DND-41 (cell line): ENCODE measurements around the gene ZNF700.
"Not testable (repeated sequence)": the region's sequence is repeated elsewhere in the genome, so short reads cannot be mapped to it uniquely, and the experiment has no call there.

Experiments
- ATAC-seq: fragments of 200-7000 bp; cut with Tn5 transposase; 3 replicates; pipeline ENCODE4 v1.9.1; 2021; ENCODE audit warnings: low read depth; ENCODE audit not compliant: insufficient read depth
- DNase-seq: peaks from one replicate; pipeline ENCODE4 v3.0.0-alpha.2; 2020
- H2AFZ ChIP-seq: 2 replicates; pipeline ENCODE4 v1.6.0; 2012; ENCODE audit warnings: low read depth, low read length
- H3K27ac ChIP-seq: 2 replicates; pipeline ENCODE4 v1.5.1; 2012; ENCODE audit warnings: low read length, inconsistent platforms
- H3K27me3 ChIP-seq: fragments of 200-600 bp; sonication (generic); 2 replicates; pipeline ENCODE4 v1.6.0; 2012; ENCODE audit warnings: low read length, mild to moderate bottlenecking, inconsistent platforms; ENCODE audit not compliant: insufficient read depth, poor library complexity
- H3K36me3 ChIP-seq: 2 replicates; pipeline ENCODE4 v1.5.1; 2012; ENCODE audit warnings: low read length, inconsistent platforms; ENCODE audit not compliant: insufficient read depth
- H3K4me1 ChIP-seq: 2 replicates; pipeline ENCODE4 v1.5.1; 2012; ENCODE audit warnings: mild to moderate bottlenecking, low read length; ENCODE audit not compliant: insufficient read depth
- H3K4me2 ChIP-seq: 2 replicates; pipeline ENCODE4 v1.6.0; 2012; ENCODE audit warnings: mild to moderate bottlenecking, moderate library complexity, low read length, inconsistent platforms; ENCODE audit not compliant: insufficient read depth
- H3K4me3 ChIP-seq, 2 experiments: fragments of 200-600 bp in 1 of 2; shearing (Covaris generic) in 1 of 2; 2 replicates each; pipeline ENCODE4 v1.5.1; 2012 to 2016; ENCODE audit warnings: inconsistent platforms in 2 of 2, low read length in 2 of 2, mild to moderate bottlenecking in 2 of 2, low read depth in 1 of 2, moderate library complexity in 1 of 2
- H3K79me2 ChIP-seq: 2 replicates; pipeline ENCODE4 v1.6.0; 2012; ENCODE audit warnings: low read length, inconsistent platforms; ENCODE audit not compliant: insufficient read depth
- H3K9ac ChIP-seq: 2 replicates; pipeline ENCODE4 v1.6.0; 2012; ENCODE audit warnings: low read depth, mild to moderate bottlenecking, inconsistent platforms, low read length, moderate library complexity
- H3K9me3 ChIP-seq: 2 replicates; pipeline ENCODE4 v1.5.1; 2012; ENCODE audit warnings: low read length, moderate library complexity, mild to moderate bottlenecking, inconsistent platforms; ENCODE audit not compliant: insufficient read depth, severe bottlenecking
- H4K20me1 ChIP-seq: 2 replicates; pipeline ENCODE4 v1.6.0; 2012; ENCODE audit warnings: low read length; ENCODE audit not compliant: insufficient read depth
- EZH2 ChIP-seq: IDR thresholded peaks from 3 replicates; pipeline ENCODE4 v1.6.1; 2012; ENCODE audit warnings: borderline replicate concordance, low read depth, mild to moderate bottlenecking, moderate library complexity, low read length, inconsistent platforms; ENCODE audit not compliant: severe bottlenecking
- TF ChIP-seq, protein P1 (sequence below): IDR thresholded peaks from 2 replicates; pipeline ENCODE4 v1.5.1; 2012; ENCODE audit warnings: borderline replicate concordance, low read length, moderate library complexity, mild to moderate bottlenecking; ENCODE audit not compliant: poor library complexity, severe bottlenecking; ENCODE audit errors: extremely low read depth

ZNF700 gene

DNA sequence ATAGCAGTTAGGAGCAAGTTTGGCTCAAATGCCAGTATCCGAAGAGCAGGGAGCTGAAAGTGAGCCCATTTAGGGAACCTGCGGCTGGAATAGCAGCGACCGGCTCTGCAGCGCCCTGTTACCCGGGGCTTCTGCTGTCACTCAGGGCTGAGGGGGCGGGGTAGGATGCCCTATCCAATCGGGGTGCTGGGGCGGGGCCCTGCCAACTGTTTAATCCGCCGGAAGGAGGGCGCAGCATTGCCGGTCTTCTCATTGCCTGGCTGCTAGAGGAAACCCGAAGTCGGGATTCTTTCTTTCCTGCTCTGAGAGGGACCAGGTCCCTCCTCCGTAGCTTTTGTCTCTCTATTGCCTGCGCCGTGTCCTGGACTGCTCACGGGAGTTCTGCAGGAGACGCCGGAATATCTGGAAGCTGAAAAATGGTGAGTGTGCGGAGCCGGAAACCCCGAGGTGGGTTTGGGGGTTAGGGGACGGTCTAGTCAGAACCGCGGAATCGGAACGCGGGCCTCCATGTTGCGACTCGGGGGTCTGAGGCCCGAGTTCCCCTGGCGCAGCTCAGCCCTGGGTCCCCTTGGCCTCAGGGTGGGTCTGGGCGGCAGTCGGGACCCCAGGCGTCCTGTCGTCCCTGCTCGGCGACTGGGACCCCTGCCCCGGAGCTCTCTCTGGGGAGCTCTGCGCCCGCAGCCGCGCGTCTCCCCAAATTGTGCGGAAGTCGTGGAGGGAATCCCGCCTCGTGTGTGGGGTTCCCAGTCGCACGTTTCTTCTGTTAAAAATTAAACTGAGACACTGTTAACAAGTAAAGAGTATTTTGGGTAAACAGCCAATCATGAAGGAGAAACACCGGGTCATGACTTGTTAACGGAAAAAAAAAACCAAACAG, 62.7 kb downstream of the ZNF700 start:
- TF ChIP-seq, protein P1, sequence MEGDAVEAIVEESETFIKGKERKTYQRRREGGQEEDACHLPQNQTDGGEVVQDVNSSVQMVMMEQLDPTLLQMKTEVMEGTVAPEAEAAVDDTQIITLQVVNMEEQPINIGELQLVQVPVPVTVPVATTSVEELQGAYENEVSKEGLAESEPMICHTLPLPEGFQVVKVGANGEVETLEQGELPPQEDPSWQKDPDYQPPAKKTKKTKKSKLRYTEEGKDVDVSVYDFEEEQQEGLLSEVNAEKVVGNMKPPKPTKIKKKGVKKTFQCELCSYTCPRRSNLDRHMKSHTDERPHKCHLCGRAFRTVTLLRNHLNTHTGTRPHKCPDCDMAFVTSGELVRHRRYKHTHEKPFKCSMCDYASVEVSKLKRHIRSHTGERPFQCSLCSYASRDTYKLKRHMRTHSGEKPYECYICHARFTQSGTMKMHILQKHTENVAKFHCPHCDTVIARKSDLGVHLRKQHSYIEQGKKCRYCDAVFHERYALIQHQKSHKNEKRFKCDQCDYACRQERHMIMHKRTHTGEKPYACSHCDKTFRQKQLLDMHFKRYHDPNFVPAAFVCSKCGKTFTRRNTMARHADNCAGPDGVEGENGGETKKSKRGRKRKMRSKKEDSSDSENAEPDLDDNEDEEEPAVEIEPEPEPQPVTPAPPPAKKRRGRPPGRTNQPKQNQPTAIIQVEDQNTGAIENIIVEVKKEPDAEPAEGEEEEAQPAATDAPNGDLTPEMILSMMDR, result no peak
- no peak for TF ChIP-seq EZH2
- Histone ChIP-seq H3K9me3 (no peaks in the 10 kb centered on the region), H3K27ac (peak overlapping the region; percentile 95), H3K4me3 (peak overlapping the region; percentile 90 to 95), H4K20me1 (peaks cover 27% of the 10 kb centered on the region; the same call in 1 of the 2 replicates), H3K27me3 (no peaks in the 10 kb centered on the region), H3K79me2 (peaks cover 48% of the 10 kb centered on the region), H2AFZ (peak overlapping the region; percentile 96), H3K4me1 (peaks cover 37% of the 10 kb centered on the region), H3K9ac (peak overlapping the region; percentile 89), H3K36me3 (peaks cover 18% of the 10 kb centered on the region), H3K4me2 (peak overlapping the region; percentile 92)
- ATAC-seq, result peak; percentile 96
- DNase-seq, result peak; percentile 98

DNA sequence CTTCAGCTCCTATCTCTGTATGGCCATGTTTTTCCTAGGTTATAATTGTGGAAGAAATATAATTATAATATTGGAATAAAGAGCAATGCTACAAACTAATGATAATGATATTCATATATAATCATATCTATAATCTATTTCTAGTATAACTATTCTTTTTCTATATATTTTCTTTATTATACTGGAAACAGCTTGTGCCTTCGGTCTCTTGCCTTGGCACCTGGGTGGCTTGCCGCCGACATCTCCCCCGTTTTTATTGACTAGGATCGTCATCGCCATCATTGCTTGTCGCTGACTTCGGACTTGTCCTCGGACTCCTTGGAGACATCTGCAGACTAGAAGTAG, 64.2 kb downstream of the ZNF700 start:
- Histone ChIP-seq H3K36me3 (peaks cover 19% of the 10 kb centered on the region), H3K27ac (peak overlapping the region; percentile 95; the same call in 1 of the 2 replicates), H2AFZ (no peak overlapping the region), H3K4me1 (peaks cover 37% of the 10 kb centered on the region), H3K9ac (peak overlapping the region; percentile 89), H3K9me3 (no peaks in the 10 kb centered on the region), H3K27me3 (no peaks in the 10 kb centered on the region), H3K79me2 (peaks cover 63% of the 10 kb centered on the region), H3K4me3 (peak overlapping the region; percentile 90 to 95; a peak in 3 of 4 replicates), H4K20me1 (peaks cover 30% of the 10 kb centered on the region; the same call in 1 of the 2 replicates), H3K4me2 (peak overlapping the region; percentile 92)
- TF ChIP-seq, protein P1, result no peak
- TF ChIP-seq EZH2, result no peak
- ATAC-seq, result no peak
- no peak for DNase-seq

DNA sequence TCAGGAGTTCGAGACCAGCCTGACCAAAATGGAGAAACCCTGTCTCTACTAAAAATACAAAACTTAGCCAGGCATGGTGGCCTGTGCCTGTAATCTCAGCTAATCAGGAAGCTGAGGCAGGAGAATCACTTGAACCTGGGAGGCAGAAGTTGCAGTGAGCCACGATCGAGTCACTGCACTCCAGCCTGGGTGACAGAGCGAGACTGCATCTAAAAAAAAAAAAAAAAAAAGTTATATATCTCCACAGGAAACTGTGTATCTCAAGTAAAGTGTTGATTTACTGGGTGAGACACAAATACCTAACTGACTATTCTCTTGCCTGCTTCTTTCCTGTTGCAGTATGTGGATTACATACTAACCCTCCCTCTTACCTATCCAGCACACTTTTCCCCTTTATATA, 67.0 kb downstream of the ZNF700 start:
- not testable (repeated sequence) for H3K9ac ChIP-seq, DNase-seq, H3K4me3 ChIP-seq, H2AFZ ChIP-seq, H3K4me2 ChIP-seq, H3K27me3 ChIP-seq, ATAC-seq, H3K9me3 ChIP-seq, H3K27ac ChIP-seq
- peaks cover 35% of the 10 kb centered on the region for H3K4me1 ChIP-seq
- peaks cover 90% of the 10 kb centered on the region for H3K79me2 ChIP-seq
- peaks cover 28% of the 10 kb centered on the region for H3K36me3 ChIP-seq
- H4K20me1 ChIP-seq, result peaks cover 35% of the 10 kb centered on the region

DNA sequence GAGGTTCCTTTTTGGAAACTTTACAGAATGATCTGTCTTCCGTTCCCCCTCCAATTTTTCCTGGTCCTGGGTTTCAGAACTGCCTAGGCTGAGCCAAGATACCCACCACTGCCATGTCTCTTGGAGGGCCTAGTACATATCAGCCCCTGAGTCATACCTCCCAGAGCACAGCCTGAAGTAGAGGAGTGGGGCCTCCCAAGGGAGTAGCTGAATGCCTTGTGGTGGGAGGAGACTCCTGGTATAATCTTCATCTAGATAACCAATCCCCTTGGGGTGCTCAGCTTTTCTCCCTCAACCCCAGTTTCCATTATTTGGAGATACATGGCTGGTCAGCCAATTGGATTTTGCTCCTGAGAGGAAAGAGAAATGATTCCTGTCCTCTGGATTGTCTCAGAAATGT, 70.3 kb downstream of the ZNF700 start:
- peaks cover 97% of the 10 kb centered on the region for H3K79me2 ChIP-seq
- ATAC-seq, result peak; percentile 58; the same call in 2 of the 3 replicates

More for the DNA sequence above, 70.3 kb downstream of the ZNF700 start:
- Histone ChIP-seq H3K4me3 (no peak overlapping the region), H3K4me2 (no peak overlapping the region), H3K36me3 (peaks cover 40% of the 10 kb centered on the region), H2AFZ (no peak overlapping the region), H4K20me1 (peaks cover 34% of the 10 kb centered on the region), H3K9ac (no peak overlapping the region), H3K27me3 (no peaks in the 10 kb centered on the region), H3K9me3 (no peaks in the 10 kb centered on the region), H3K4me1 (peaks cover 15% of the 10 kb centered on the region), H3K27ac (no peak overlapping the region)
- peak; percentile 18 for DNase-seq
- no peak for TF ChIP-seq EZH2
